ENCODE data around the gene OR2F2.

The OR2F2 gene

GRCh38 chr7:143901332-143901667 is 33.7 kb upstream of the OR2F2 start:
- Histone ChIP-seq H3K36me3 (ENCODE audit: insufficient read depth, low read length) (no peaks in the 10 kb centered on the region), H2AFZ (ENCODE audit: low read length, unreplicated experiment) (peak overlapping the region; percentile 87), H3K79me2 (ENCODE audit: control insufficient read depth, insufficient read depth, low read length, unreplicated experiment) (peaks cover 43% of the 10 kb centered on the region), H3K4me1 (ENCODE audit: control insufficient read depth, insufficient read depth, low read length, unreplicated experiment) (peaks cover 23% of the 10 kb centered on the region), H3K27me3 (ENCODE audit: insufficient read depth, low read length) (no peaks in the 10 kb centered on the region), H3K4me3 (ENCODE audit: low read depth, low read length) (peak overlapping the region; percentile 89), H3K27ac (ENCODE audit: low read depth, low read length) (peak overlapping the region; percentile 74)

GRCh38 chr7:143901668-143902331 is 33.2 kb upstream of the OR2F2 start, which contains the start of gene TCAF1:
Gene TCAF1 (minus strand): TSS chr7:143902176. CDS start chr7:143876608, 25,568 bp downstream.
- Histone ChIP-seq H3K27me3 (ENCODE audit: insufficient read depth, low read length) (no peaks in the 10 kb centered on the region), H3K27ac (ENCODE audit: low read depth, low read length) (peak within 1 kb of the TSS; percentile 74), H3K4me1 (ENCODE audit: control insufficient read depth, insufficient read depth, low read length, unreplicated experiment) (peaks cover 23% of the 10 kb centered on the region), H3K79me2 (ENCODE audit: control insufficient read depth, insufficient read depth, low read length, unreplicated experiment) (peaks cover 41% of the 10 kb centered on the region), H2AFZ (ENCODE audit: low read length, unreplicated experiment) (peak within 1 kb of the TSS; percentile 87), H3K36me3 (ENCODE audit: insufficient read depth, low read length) (no peaks in the 10 kb centered on the region), H3K4me3 (ENCODE audit: low read depth, low read length) (peak within 1 kb of the TSS; percentile 89)

- H3K4me3 ChIP-seq (ENCODE audit: low read depth, low read length), result peak overlapping the region; percentile 89
- H3K36me3 ChIP-seq (ENCODE audit: insufficient read depth, low read length), result no peaks in the 10 kb centered on the region
- H3K27ac ChIP-seq (ENCODE audit: low read depth, low read length), result 0 out of 2 replicates have a peak overlapping the region, but pooled peaks have one; percentile 36
- H3K79me2 ChIP-seq (ENCODE audit: control insufficient read depth, insufficient read depth, low read length, unreplicated experiment), result peaks cover 38% of the 10 kb centered on the region
- H2AFZ ChIP-seq (ENCODE audit: low read length, unreplicated experiment), result peak overlapping the region; percentile 86
- H3K27me3 ChIP-seq (ENCODE audit: insufficient read depth, low read length), result no peaks in the 10 kb centered on the region
- H3K4me1 ChIP-seq (ENCODE audit: control insufficient read depth, insufficient read depth, low read length, unreplicated experiment), result peaks cover 23% of the 10 kb centered on the region
These were observed 32.6 kb upstream of the OR2F2 start for GRCh38 chr7:143902332-143902899.

DNA sequence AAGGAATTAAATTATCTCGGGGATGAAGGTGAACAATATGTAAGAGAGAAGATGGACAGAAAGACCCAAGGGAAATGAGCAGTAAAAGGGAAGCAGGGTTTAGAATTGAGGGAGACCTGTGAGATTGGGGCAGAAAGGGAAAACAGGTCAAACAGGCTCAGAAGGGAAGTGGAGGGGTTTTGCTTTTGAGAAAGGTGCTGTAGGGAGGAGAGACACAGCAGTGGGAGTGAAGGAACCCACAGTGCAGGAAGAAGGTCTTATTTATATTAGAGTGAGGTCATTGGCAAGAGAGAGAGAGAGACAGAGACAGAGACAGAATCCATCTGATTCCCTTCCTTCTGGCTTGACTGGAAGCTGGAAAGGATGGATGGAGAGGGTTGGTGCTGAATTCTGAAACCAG is 29.5 kb upstream of the OR2F2 start:
- H3K4me1 ChIP-seq (ENCODE audit: control insufficient read depth, insufficient read depth, low read length, unreplicated experiment), result peaks cover 3% of the 10 kb centered on the region
- H3K27me3 ChIP-seq (ENCODE audit: insufficient read depth, low read length), result no peaks in the 10 kb centered on the region
- no peak overlapping the region for H2AFZ ChIP-seq (ENCODE audit: low read length, unreplicated experiment)
- no peak overlapping the region for H3K27ac ChIP-seq (ENCODE audit: low read depth, low read length)
- H3K4me3 ChIP-seq (ENCODE audit: low read depth, low read length), result no peak overlapping the region
- peaks cover 7% of the 10 kb centered on the region for H3K79me2 ChIP-seq (ENCODE audit: control insufficient read depth, insufficient read depth, low read length, unreplicated experiment)
- H3K36me3 ChIP-seq (ENCODE audit: insufficient read depth, low read length), result no peaks in the 10 kb centered on the region

DNA sequence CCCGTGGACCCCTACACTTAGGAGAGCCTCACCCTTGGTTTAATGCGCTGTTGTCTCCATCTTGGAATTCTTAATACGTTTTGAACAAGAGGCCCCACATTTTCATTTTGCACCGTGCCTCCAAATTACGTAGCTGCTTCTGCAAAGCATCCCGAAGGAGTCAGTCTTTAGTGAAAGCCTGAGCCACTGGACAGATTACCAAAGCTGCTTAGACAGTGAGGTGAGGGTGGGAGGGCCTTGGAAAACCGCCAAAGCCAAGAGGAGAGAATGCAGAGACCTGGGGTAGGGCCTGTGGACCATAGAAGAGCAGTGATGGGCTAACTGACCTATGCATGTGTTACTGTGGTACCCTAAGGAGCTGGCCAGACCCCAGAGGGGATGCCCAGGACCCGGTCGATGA is 28.9 kb upstream of the OR2F2 start:
- no peaks in the 10 kb centered on the region for H3K36me3 ChIP-seq (ENCODE audit: insufficient read depth, low read length)
- H3K27me3 ChIP-seq (ENCODE audit: insufficient read depth, low read length), result no peaks in the 10 kb centered on the region
- H3K4me1 ChIP-seq (ENCODE audit: control insufficient read depth, insufficient read depth, low read length, unreplicated experiment), result no peaks in the 10 kb centered on the region
- H3K27ac ChIP-seq (ENCODE audit: low read depth, low read length), result no peak overlapping the region
- no peak overlapping the region for H3K4me3 ChIP-seq (ENCODE audit: low read depth, low read length)
- no peak overlapping the region for H2AFZ ChIP-seq (ENCODE audit: low read length, unreplicated experiment)
- peaks cover under 1% of the 10 kb centered on the region for H3K79me2 ChIP-seq (ENCODE audit: control insufficient read depth, insufficient read depth, low read length, unreplicated experiment)

GRCh38 chr7:143906895-143907294 is 28.1 kb upstream of the OR2F2 start:
- no peak overlapping the region for H3K27ac ChIP-seq (ENCODE audit: low read depth, low read length)
- H3K27me3 ChIP-seq (ENCODE audit: insufficient read depth, low read length), result no peaks in the 10 kb centered on the region

GRCh38 chr7:143908120-143908519 is 26.9 kb upstream of the OR2F2 start:
- Histone ChIP-seq H3K79me2 (ENCODE audit: control insufficient read depth, insufficient read depth, low read length, unreplicated experiment) (no peaks in the 10 kb centered on the region), H3K27me3 (ENCODE audit: insufficient read depth, low read length) (no peaks in the 10 kb centered on the region), H3K27ac (ENCODE audit: low read depth, low read length) (no peak overlapping the region), H3K36me3 (ENCODE audit: insufficient read depth, low read length) (no peaks in the 10 kb centered on the region), H3K4me3 (ENCODE audit: low read depth, low read length) (no peak overlapping the region), H2AFZ (ENCODE audit: low read length, unreplicated experiment) (no peak overlapping the region), H3K4me1 (ENCODE audit: control insufficient read depth, insufficient read depth, low read length, unreplicated experiment) (no peaks in the 10 kb centered on the region)

More at GRCh38 chr7:143906895-143907294, 28.1 kb upstream of the OR2F2 start:
- Histone ChIP-seq H2AFZ (ENCODE audit: low read length, unreplicated experiment) (no peak overlapping the region), H3K79me2 (ENCODE audit: control insufficient read depth, insufficient read depth, low read length, unreplicated experiment) (no peaks in the 10 kb centered on the region), H3K36me3 (ENCODE audit: insufficient read depth, low read length) (no peaks in the 10 kb centered on the region), H3K4me3 (ENCODE audit: low read depth, low read length) (no peak overlapping the region), H3K4me1 (ENCODE audit: control insufficient read depth, insufficient read depth, low read length, unreplicated experiment) (no peaks in the 10 kb centered on the region)

DNA sequence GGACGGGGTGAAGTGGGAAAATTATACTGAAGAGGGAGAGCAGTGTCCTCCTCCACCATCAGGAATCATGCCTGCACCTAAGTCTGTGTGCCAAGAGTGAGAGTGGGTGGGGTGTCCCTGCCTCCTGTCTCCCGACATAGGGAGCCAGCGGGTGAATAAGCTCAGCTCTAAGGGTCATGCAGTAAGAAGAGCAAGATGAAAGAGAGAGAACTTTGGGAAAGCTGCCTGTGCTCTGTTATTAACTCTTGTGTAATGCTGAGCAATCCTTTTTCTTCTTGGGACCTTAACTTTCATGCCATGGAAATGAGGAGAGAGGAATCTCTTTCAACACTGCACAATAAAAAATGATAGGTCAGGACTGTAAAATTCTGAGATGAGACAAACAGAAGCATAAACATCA is 25.2 kb upstream of the OR2F2 start:
- no peak overlapping the region for H3K4me3 ChIP-seq (ENCODE audit: low read depth, low read length)
- no peaks in the 10 kb centered on the region for H3K79me2 ChIP-seq (ENCODE audit: control insufficient read depth, insufficient read depth, low read length, unreplicated experiment)
- H3K27ac ChIP-seq (ENCODE audit: low read depth, low read length), result no peak overlapping the region
- no peaks in the 10 kb centered on the region for H3K4me1 ChIP-seq (ENCODE audit: control insufficient read depth, insufficient read depth, low read length, unreplicated experiment)
- no peak overlapping the region for H2AFZ ChIP-seq (ENCODE audit: low read length, unreplicated experiment)
- no peaks in the 10 kb centered on the region for H3K36me3 ChIP-seq (ENCODE audit: insufficient read depth, low read length)
- H3K27me3 ChIP-seq (ENCODE audit: insufficient read depth, low read length), result no peaks in the 10 kb centered on the region

- no peaks in the 10 kb centered on the region for H3K79me2 ChIP-seq (ENCODE audit: control insufficient read depth, insufficient read depth, low read length, unreplicated experiment)
- no peak overlapping the region for H3K27ac ChIP-seq (ENCODE audit: low read depth, low read length)
- no peaks in the 10 kb centered on the region for H3K4me1 ChIP-seq (ENCODE audit: control insufficient read depth, insufficient read depth, low read length, unreplicated experiment)
- no peak overlapping the region for H2AFZ ChIP-seq (ENCODE audit: low read length, unreplicated experiment)
- no peak overlapping the region for H3K4me3 ChIP-seq (ENCODE audit: low read depth, low read length)
- no peaks in the 10 kb centered on the region for H3K36me3 ChIP-seq (ENCODE audit: insufficient read depth, low read length)
- H3K27me3 ChIP-seq (ENCODE audit: insufficient read depth, low read length), result no peaks in the 10 kb centered on the region
These were observed 24.4 kb upstream of the OR2F2 start for GRCh38 chr7:143910473-143911248.

GRCh38 chr7:143913945-143914615 is 21.0 kb upstream of the OR2F2 start:
- H3K27ac ChIP-seq (ENCODE audit: low read depth, low read length), result no peak overlapping the region
- no peaks in the 10 kb centered on the region for H3K4me1 ChIP-seq (ENCODE audit: control insufficient read depth, insufficient read depth, low read length, unreplicated experiment)
- H3K4me3 ChIP-seq (ENCODE audit: low read depth, low read length), result no peak overlapping the region
- H3K36me3 ChIP-seq (ENCODE audit: insufficient read depth, low read length), result no peaks in the 10 kb centered on the region
- H3K79me2 ChIP-seq (ENCODE audit: control insufficient read depth, insufficient read depth, low read length, unreplicated experiment), result no peaks in the 10 kb centered on the region
- H3K27me3 ChIP-seq (ENCODE audit: insufficient read depth, low read length), result no peaks in the 10 kb centered on the region
- no peak overlapping the region for H2AFZ ChIP-seq (ENCODE audit: low read length, unreplicated experiment)

Measured in ACC112 (cell line).